T-helper 9 cell (primary cell): ENCODE data around the gene RARRES1.

Experiments used
- DNase-seq: peaks from one replicate; pipeline ENCODE4 v3.0.0-alpha.2; 2020
- total RNA-seq, 2 donors: gene quantifications; one replicate each; lab custom pipeline; 2026; lab: John Stamatoyannopoulos, UW

RARRES1 gene, protein sequence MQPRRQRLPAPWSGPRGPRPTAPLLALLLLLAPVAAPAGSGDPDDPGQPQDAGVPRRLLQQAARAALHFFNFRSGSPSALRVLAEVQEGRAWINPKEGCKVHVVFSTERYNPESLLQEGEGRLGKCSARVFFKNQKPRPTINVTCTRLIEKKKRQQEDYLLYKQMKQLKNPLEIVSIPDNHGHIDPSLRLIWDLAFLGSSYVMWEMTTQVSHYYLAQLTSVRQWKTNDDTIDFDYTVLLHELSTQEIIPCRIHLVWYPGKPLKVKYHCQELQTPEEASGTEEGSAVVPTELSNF
- 0 reads per million in 2 donors for total RNA-seq

DNA sequence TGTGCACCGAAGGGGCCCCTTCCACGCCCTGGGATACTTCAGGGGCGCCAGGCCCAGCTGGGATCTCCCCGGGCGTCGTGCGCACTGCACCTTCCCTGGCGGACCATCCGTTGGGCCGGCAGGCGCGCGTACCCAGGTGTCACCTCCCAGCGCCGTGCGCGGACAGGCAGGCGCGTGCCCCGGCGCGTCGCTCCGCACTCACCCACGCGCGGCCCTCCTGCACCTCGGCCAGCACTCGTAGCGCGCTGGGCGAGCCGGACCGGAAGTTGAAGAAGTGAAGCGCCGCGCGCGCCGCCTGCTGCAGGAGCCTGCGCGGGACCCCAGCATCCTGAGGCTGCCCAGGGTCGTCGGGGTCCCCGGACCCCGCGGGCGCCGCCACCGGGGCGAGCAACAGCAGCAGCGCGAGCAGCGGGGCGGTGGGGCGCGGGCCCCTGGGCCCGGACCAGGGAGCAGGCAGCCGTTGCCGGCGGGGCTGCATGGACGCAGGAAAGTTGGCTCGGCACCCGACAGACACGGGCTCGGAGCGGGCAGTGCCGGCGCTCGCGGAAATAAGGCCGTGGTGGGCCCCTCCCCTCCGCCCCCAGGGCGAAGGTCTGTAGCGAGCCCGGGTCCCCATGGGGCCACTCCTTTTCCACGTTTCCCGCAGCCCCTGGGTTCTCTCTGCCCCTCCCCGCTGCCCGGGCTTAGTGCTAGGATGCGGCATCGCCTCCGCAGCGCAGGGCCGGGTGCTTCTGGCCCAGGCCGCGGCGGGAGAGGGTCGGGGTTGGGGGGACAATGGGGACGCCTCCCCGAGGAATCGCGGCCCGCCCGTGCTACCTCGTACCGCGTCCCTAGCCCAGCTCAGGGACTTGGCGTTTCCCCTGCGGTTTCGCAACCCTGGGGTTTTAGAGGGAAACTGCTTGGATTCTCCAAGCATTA is at the start of gene RARRES1:
Gene RARRES1, minus strand, starts transcription at position 520 of the 918 bp plus-strand sequence. Its CDS starts 42 bp downstream, at position 478.
- DNase-seq = no peak

DNA sequence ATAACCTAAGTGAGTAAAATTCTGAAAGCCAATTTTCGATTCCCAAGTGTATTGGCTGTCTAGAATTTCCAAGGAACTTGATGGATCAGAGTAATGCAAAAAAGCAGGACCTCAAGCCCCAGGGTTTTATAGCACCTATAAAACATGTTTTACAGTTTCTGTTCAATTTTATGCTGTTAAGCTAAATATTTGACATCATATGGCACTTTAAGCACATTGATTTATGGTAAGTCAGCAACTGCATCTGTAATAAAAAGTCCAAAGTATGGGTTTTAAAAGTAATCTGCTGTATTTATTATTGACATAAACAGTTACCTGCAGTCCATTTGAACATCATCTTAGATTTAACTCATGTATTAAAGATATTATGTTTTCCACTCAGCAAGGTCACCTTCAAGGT is 49.6 kb upstream of the RARRES1 start:
- no peak for DNase-seq

DNA sequence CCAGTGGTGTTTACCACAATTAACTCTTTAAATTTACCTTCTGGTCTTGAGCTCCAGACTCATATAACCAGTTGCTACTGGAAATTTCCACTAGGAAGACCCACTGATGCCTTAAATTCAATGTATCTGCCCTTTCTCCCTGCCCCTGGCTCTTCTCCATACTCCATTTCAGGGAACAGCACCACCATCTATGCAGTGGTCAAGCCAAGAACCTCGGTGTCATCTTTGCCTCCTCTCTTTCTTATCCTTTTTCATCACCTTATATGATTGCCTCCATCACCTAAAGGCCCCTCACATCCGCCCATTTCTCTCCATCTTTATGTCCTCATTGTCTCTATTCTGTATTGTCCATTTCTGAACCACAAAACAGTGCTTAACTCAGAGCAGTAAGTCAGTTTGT is 48.9 kb upstream of the RARRES1 start:
- no peak for DNase-seq

DNA sequence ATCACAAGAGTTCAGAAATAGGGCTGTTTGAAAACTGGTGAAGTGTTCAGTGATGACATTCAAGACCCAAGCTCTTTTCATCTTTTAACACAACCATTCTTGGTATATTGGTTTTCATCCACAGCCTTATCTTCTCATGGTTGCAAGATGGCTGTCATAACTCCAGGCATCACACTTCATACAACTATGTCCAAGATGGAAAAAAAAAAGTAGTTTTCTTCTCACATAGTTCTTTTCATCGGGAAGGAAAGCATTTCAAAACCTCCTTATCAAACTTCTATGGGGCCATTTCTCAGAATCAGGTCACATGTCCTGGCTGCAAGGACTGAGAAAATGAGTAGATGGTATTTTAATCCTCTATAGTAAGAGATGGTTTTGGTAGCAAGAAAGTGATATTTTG is 48.5 kb upstream of the RARRES1 start:
- no peak for DNase-seq

DNA sequence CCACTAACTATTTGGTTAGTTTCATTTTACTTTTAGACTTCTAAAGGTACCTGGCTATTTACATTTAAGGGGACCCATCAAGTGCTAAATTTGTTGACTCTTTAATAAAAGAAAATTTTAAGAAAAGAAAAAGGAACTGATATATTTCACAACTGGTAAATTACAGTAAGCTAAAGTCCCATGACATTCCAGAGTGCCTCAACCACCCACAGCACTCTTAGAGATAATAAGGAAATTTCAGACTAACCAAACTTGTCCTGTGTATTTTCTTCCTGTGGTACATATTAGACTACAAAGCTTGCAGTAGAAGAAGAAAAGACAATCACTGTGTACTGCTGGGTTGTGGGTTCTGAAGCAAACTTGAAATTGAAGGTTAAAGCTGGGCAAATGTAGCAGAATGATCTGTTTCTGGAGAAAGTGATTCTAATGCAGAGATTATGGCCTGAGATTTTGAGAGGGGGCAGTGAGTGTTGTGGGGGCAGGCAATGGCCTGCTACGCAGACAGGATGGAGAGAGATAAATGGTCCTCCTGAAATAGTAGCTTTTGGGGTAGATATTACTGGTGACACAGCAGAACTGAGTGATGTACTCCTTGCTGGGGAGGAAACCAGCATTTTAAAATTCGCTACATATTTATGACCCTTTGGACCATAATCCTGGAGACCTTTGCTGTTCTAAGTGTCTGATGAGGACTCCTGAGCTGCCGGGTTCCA is 45.1 kb upstream of the RARRES1 start:
- no peak for DNase-seq

DNA sequence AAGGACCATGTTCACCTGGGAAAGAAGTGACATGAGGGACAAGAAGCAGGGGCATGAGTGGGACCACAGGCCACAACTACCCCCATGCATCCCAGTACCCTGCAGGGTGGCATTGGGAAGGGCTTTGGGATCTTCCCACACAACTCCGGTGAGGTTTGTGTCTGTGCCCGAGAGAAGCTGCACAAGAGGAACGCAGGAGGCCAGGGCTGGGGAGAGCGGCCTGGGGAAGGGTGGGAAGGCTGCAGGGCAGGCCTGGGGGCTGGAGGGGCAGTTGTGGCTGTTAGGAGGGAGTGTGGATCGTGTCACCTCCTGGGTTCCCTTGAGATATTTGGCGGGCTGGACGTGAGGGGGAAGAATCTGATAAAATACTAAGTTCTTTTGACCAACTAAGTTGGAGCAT is 44.3 kb upstream of the RARRES1 start:
- no peak for DNase-seq

DNA sequence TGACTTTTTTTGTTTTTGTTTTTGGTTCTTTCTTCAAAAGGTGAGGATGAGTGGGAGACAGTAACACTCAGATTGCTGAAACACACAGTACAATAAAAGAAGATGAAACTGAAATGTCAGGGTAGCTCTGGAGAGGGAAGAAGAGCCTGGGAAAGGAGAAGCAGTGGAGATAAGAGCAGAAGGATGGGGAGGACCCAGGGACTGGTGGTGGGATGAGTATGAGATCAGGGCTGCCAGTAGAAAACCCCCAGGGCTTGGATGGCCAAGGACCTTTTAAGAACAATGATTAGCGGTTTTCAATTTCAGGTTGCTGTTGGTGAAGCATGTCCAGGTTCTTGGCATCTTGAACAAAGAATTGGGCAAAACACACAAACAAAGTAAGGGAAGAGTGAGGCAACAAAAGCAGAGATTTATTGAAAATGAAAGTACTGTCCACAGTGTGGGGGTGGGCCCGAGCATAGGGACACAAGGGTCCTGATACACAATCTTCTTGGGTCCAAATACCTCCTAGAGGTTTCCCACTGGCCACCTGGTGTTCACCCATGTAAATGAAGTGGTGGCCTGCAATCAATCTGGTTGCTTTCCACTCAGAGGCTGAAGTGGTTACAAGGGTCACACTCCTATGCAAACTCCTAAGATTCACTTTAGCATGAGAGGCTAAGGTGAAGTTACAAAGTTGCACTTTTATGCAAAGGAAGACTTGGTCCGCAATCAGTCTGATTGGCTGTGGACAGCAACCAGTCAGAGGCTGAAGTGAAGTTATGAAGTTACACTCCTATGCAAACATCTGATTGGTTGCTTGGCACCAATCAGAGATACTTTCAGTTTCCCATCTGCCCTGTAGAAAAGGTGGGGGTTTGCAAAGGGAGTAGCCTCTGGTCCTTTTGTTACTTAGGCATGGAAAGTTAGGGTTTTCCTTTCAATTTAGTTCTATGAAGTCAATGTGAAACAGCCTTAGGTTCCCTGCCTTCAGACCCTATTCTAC is 43.5 kb upstream of the RARRES1 start:
- no peak for DNase-seq

DNA sequence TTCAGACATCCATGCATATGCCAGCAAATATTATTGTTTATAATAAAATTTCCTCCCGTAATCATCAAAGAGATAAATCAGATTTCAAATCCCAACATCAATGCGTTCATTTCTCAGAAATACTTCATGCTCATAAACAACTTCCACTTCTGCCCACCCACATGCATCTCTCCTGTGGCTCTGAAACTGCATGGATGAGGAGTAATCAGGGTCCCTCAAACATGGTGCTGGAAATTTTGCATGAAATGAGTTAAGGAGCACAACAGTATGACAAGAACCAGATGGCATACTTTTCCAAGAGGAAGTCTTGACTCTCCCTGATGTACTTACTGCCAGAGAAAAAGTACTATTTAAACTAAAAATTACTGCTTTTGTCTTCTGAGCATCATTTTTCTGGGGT is 42.7 kb upstream of the RARRES1 start:
- no peak for DNase-seq

DNA sequence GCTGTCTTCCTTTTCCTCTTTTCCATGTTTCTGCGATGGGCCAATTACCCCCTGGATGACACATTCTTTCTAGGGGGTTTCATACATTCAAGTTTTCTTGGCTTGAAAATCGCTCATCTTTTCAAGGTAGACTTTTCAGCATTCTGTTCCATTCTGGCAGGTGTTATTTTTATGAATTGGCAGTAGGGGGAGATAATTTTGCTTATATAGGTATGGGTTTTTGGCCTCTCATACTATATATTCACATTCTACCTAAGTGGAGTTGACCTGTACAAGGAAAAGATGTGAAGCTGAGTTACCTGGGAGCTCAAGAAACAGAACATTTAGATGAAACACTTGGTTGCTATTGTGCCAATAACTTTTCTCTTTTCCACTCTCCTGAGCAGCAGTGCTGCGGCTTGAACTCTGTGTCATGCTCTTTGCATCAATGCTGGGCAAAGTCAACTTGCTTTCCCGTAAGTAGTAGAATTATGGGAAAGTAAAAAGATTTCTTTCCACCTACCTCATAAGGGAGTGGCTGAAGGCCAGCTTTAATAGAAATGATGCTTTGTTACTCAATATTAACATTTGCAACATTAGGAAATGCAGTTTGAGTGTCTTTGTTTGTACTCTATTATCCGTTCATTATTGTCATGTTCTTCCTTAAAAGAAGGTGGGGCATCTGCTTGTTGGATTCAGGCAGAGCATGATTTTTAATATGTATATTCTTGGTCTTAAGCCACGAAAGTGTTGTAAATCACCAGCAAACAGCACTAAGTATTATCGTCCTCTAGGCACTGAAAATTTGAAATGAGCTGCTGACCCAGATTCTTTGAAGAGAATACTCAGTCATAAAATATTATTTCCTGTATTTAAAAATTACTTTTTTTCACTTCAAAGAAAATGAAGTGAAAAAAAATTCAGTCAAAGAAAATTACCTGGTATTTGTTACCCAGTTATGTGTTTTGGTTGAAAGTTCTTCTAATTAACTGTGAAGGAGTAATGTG is 41.9 kb upstream of the RARRES1 start:
- no peak for DNase-seq

DNA sequence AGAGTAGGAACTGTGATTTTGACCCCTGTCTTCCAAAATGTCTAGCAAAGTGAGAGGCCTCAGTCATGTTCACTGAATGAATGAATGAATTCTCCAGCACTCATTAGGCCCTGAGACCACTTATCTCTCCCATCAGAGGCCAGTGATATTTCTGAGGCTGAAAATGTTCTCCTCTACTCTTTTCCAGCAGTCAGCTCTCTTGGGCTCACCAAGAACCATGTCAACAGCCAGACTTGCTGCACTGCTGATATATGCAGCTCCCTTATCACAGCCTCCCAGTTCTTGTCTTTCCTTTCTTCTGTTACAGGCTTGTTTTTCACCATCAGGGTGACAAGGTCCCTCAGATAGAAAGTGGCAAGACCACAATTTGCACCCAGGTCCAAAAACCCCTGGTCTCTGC is 40.9 kb upstream of the RARRES1 start:
- DNase-seq = no peak

DNA sequence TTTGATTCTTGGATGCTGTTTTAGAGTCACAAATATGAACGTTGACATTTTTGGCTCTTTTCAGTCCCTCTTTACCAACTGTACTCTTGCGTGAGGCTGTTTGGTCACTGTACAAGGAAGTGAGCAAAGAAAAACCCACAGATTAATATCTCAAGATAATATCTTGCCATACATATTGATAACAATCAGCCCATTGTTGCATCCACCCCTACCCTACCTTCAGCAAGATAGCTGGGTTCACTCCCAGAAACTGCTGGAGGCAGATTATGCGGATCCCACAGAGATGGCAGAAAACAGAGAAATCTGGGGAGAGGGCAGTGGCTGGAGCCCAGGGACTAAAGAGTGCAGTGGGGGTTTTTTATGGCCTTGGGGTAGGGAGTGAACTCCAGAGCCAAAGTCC is 39.7 kb upstream of the RARRES1 start:
- no peak for DNase-seq

DNA sequence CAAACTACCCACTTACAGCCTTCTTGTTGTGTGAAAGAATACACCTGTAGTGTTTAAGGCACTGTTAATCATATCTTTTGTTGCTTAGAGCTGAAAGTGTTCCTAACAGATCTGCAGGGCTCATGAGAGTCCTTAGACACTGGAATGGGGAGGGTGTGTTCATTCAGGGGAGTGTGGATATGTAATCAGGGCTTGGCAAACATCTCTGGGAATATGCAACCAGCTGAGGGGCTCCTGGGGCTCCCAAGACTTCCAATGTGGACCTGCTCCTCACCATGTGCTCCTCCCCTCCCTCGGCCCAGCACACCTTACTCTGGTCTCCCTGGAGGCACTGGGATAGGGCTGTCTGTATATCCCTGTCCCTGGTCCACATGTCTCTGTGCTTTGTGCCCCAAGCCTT is 39.3 kb upstream of the RARRES1 start:
- DNase-seq = no peak

DNA sequence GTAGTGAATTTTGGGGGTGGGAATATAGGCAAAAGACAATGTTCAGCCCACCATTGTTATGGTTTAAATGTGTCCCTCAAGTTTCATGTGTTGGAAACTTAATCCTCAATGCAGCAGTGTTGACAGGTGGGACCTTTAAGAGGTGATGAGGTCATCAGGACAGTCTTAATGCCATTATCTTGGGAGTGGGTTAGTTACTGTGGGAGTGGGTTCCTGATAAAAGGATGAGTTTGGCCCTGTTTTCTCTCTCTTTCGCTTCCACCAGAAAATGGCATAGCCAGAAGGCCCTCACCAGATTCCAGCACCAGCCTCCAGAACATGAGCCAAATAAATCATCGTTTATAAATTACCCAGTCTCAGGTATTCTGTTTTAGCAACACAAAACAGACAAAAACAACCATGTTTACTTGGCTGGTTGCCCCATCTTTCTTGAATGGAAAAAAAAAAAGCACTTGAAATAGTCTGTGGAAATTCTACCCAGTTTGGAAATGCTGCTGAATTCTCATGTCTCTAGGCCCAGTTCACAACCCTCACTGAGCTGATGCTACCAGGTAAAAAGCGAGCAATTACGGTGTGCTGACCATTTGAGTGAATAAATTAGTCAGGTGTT is 38.6 kb upstream of the RARRES1 start:
- DNase-seq = no peak

DNA sequence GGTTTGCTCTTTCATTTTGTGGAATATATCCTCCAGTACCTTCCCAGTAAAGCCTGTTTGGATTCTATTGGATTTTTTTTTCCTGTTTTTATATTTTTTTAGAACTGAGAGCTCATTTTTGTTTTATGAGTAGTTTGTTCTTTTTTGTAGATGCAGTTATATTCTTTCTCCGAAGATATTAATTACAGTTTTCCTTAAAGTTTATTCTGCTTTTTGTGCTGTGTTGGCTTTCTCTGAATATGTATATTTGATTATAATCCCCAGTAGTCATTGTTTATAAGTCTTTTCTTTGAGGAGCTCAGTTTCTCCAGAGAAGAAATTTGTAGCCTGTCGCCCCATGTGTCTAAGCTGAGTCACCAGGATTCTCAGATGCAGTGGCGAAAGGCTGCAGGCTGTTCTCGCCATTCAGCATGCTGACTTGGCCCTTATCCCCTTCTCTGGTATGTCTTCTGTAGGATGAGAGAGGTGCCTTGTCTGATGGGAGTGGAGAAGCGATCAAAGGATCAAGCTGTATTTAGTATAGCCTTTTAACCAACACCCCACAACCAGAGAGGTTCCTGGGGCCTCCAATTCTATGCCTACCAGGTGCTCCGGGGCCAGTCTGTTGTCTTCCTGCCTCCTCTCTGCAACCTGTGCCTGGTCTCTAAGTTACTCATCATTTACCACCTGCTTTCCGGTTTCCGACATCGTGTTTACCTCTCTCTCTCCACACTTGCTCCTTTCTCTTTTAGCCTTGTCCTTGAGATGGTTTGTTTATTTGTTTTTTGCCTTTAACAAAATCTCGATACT is 37.9 kb upstream of the RARRES1 start:
- no peak for DNase-seq

DNA sequence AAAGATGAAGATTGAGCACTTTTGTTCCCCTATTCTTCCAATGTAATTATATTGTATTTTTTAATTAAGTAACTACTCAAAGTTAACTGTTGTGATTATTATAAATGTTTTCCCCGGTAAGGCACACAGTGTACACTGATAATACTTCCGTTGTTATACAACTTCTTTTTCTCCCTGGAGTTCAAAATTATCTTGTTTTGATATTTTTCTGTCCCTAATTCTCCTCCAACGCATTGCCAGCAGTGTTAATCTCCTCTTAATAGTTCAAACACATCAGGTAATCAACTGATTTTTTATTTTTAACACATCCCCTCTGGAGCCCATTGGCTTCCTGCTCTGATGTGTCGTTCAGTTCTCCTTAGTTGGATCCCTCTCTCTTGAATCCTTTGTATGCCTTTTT is 37.3 kb upstream of the RARRES1 start:
- no peak for DNase-seq

DNA sequence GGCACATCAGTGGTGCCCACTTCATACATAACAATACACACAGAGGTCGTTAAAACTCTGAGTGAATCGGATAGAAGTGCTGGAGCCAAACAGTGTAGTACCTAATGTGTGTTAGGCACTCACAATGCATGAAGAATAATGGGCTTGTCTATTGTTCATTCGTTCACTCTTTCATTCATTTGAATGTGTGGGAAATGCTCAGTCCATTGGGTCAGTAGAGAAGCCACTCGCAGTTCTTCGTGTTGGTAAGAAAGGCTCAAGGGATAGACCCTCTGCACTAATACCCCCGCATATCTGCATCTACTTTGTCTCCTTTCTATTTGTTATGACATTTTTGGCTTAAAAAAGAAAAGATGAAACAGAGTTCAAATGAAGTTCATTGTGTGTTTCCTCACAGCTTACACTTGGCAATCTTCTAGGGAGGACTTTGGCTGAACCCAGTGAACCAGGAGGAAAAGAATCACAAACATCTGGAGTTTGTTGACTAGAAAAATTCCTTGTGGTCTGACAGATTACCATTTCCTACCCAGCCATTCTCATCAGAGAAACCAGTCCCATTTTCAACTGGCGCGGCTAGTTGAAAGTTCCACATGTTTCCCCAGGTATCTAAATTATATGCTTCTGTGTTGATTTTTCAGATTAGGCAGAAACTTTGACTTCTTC is 36.8 kb upstream of the RARRES1 start:
- DNase-seq = no peak

DNA sequence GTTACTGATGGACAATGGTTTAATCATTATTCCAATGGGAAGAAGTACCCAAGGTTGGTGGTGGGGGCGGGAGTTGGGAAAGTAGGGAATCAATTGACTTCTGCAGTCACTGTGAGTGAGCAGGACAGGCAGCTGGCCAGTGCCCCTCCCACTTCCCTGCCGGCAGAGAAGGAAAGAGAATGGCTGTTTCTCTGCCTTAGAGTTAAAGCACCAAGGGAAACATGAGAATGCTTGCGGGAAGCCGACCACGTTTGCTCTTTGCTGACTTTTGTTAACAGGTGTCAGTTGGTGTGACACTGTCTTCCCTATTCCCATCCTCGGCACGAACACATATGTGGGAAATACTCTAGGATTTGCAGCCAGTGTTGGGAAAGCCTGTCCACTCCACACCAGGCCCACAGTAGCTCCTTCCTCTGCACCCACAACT is 36.1 kb upstream of the RARRES1 start:
- DNase-seq = no peak

DNA sequence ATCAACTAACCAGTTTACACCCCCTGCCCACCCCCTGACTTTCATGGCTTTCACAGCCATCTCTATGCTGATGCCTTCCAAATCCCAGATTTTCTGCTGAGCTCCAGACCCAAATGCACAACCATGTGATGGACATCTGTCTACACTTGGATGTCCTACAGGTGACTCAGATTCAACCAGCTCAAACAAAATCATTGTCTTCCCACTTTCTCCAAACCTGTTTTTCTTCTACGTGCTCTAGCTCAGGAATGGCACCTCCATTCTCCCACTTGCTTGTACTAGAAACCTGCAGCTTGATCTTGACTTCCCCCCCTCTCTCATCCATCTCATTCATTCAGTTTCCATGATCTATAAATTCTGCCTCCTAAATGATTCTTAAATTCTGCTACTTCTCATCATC is 34.1 kb upstream of the RARRES1 start:
- DNase-seq = no peak
